ENCODE measurements around the gene OGN.
"Not testable (repeated sequence)": the region's sequence is repeated elsewhere in the genome, so short reads cannot be mapped to it uniquely, and the experiment has no call there.

Gene OGN

GRCh38 chr9:92404042-92404836, at the start of gene OGN:
Gene OGN, minus strand, starts transcription at chr9:92404578. Its CDS starts 1,171 bp downstream, at chr9:92403407.
- in situ Hi-C loops (cut with MboI; ENCODE audit: low sequenced_read_pairs) = no loop called here

- in situ Hi-C loops (cut with MboI; ENCODE audit: low sequenced_read_pairs) = no loop called here
These were observed 42.2 kb upstream of the OGN start for GRCh38 chr9:92446536-92446935.

GRCh38 chr9:92444841-92445240, 40.5 kb upstream of the OGN start:
- in situ Hi-C loops (cut with MboI; ENCODE audit: low sequenced_read_pairs) = no loop called here

- in situ Hi-C loops (cut with MboI; ENCODE audit: low sequenced_read_pairs) = no loop called here
These were observed 36.3 kb upstream of the OGN start for GRCh38 chr9:92440751-92441046.

GRCh38 chr9:92439921-92440750, 35.8 kb upstream of the OGN start:
- in situ Hi-C loops (cut with MboI; ENCODE audit: low sequenced_read_pairs) = no loop called here

- in situ Hi-C loops (cut with MboI; ENCODE audit: low sequenced_read_pairs) = no loop called here
These were observed 34.6 kb upstream of the OGN start for GRCh38 chr9:92438900-92439526.

- in situ Hi-C loops (cut with MboI; ENCODE audit: low sequenced_read_pairs) = no loop called here
These were observed 30.9 kb upstream of the OGN start for GRCh38 chr9:92435263-92435662.

- in situ Hi-C loops (cut with MboI; ENCODE audit: low sequenced_read_pairs) = no loop called here
These were observed 28.7 kb upstream of the OGN start for GRCh38 chr9:92432972-92433548.

GRCh38 chr9:92432350-92432749, 28.0 kb upstream of the OGN start:
- in situ Hi-C loops (cut with MboI; ENCODE audit: low sequenced_read_pairs) = no loop called here

- in situ Hi-C loops (cut with MboI; ENCODE audit: low sequenced_read_pairs) = no loop called here
These were observed 25.5 kb upstream of the OGN start for GRCh38 chr9:92429836-92430235.

GRCh38 chr9:92426501-92427145, 22.2 kb upstream of the OGN start:
- in situ Hi-C loops (cut with MboI; ENCODE audit: low sequenced_read_pairs) = no loop called here

- in situ Hi-C loops (cut with MboI; ENCODE audit: low sequenced_read_pairs) = no loop called here
These were observed 21.1 kb upstream of the OGN start for GRCh38 chr9:92425474-92425873.

- in situ Hi-C loops (cut with MboI; ENCODE audit: low sequenced_read_pairs) = no loop called here
These were observed 20.0 kb upstream of the OGN start, which contains the start of gene OMD for GRCh38 chr9:92424340-92424739. Gene OMD, minus strand, starts transcription at chr9:92424471. Its CDS starts 6,913 bp downstream, at chr9:92417558.

- in situ Hi-C loops (cut with MboI; ENCODE audit: low sequenced_read_pairs) = no loop called here
These were observed 19.2 kb upstream of the OGN start for GRCh38 chr9:92423612-92424011.

GRCh38 chr9:92422611-92423338, 18.4 kb upstream of the OGN start:
- in situ Hi-C loops (cut with MboI; ENCODE audit: low sequenced_read_pairs) = no loop called here

GRCh38 chr9:92414566-92414965, 10.2 kb upstream of the OGN start:
- in situ Hi-C loops (cut with MboI; ENCODE audit: low sequenced_read_pairs) = no loop called here

GRCh38 chr9:92411157-92411556, 6.8 kb upstream of the OGN start:
- in situ Hi-C loops (cut with MboI; ENCODE audit: low sequenced_read_pairs) = not testable (repeated sequence)

GRCh38 chr9:92408747-92409478, 4.5 kb upstream of the OGN start:
- in situ Hi-C loops (cut with MboI; ENCODE audit: low sequenced_read_pairs) = no loop called here

- in situ Hi-C loops (cut with MboI; ENCODE audit: low sequenced_read_pairs) = no loop called here
These were observed 3.4 kb upstream of the OGN start for GRCh38 chr9:92407818-92408217.

- in situ Hi-C loops (cut with MboI; ENCODE audit: low sequenced_read_pairs) = no loop called here
These were observed 2.1 kb upstream of the OGN start for GRCh38 chr9:92406477-92406876.
